ENCODE results near the gene S1PR1. TPM values are rescaled to one million over a fixed set of nuclear protein-coding genes. Genes with fewer than 3 reads are reported as not detected.

The S1PR1 gene
- total RNA-seq, 1 donor from 2014 or later, result 15.2 TPM

DNA sequence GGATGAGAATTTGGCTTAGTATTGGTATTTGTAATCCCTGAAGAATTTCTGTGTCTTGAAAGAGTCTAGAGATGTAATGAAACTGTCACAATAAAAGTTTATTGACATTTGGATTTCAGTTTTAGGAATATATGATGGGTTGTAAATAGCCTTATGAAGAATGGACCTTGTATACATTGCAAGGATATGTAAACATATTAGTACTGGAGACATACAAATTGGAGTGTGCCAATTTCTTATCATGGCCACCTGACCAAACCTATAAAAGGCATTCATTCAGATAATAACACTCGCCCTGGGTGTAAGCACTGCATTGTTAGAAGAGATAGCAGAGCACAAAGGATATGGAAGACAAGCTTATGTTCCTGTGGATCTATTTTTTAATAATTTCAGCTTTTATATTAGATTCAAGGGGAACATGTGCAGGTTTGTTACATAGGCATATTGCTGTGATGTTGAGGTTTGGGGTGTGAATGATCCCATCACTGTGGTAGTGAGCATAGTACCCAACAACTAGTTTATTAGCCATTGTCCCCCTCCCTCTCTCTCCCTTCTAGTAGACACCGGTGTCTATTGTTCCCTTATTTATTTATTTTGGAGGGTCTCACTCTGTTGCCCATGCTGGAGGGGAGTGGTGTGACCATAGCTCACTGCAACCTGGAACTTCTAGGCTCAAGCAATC, 8.6 kb downstream of the S1PR1 start:
- DNase-seq, result no peak

DNA sequence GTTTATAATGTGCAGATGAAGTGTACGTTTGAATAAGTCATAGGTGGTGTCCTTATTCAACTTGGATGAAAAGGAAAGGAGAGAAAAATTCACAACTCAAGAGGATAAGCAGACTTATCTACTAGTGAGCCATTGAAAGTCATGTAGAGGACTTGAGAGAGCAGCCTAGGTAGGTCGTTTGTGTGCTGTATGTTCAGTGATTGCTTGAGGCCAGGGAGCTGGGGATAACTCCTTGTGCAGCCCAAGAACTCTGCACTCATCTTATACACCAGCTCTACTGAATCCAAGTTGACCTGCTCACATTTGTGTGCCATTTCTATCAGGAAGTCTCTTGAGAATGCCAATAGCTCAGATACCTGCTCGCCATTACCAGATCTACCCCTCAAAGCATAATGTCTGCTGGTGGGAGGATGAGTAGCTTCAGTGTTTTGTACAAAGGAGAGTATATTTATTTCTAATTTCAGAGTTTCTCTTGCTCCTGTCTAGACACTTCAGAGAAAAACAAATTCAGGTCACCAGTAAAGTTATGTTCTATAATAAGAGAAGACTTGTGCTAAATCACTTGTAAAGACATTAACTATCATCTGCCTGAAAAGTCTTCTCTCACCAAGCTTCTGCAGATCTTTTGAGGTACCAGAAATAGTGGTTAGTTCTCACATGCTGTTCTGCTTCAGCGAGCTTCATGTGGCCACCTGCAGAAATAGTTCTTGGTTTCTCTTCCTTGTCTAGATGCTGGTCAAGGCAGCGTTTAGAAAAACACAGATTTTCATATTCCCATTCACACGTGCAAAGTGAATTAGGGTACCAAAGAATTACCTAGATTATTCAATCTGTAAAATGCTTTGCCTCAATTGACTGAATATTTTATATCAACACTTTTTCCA, 10.8 kb downstream of the S1PR1 start:
- DNase-seq, result no peak

DNA sequence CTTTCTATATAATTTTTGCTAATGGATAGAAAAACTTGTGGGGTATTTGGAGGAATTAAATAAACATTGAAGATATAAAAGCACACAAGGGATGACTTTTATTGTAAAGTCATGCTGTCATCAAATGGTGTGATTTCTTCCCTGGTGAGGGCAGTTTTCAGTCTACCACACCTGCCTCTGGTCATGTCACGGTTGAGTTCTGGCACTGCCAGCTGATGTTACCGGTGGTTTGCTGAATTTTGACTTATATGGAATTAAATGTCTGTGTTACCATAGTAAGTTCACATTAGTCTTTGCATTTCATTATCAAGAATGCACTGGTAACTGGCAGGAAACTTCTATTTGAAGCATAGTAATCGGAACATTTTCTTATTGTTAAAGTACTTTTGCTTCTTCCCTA, 13.4 kb downstream of the S1PR1 start:
- no peak for DNase-seq

DNA sequence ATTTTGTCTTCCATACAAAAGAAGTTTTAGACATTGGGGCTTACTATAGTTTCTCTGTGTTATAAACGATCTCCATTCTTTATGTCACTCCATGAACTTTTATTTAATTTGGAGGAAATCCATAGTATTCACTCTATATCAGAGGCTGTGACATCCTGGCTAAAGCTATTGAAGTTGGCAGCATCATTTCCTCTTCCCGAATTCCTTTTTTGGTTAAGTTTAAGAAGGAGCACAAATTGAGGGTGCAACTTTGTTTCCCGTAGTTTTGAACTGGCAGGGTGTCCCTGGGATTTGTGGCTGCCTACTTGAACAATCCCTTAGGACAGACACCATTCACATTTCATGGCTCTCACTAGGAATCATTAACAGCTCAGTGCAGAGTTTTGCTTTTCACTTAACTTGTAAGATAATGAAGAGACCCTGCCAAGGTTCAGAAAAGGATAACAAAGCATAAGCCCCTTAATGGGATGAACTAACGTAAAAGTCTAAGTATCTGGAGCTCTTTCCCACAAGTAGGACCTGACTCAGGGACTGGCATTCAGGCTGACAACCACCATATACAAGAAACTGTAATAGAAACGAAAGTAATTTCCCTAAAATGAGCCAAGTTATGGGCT, 13.9 kb downstream of the S1PR1 start:
- no peak for DNase-seq

DNA sequence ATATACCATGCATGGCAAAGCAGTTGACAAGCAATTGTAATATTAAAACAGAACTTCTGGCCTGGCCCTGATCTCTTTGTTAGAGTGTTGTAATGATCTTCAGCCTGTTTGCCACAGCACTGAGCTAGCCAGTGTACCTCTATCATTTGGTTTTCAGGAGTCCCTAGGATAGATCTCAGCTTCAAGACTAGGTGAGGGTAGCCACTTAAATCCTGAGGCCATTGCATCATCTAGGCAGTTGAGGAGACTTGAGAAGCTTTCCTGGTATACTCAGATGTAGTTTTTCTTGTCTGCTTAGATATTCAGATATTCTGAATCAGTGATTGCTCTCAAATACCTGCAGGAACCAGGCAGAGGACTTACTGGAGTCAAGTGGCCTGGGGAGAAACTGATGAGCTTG, 14.7 kb downstream of the S1PR1 start:
- no peak for DNase-seq

DNA sequence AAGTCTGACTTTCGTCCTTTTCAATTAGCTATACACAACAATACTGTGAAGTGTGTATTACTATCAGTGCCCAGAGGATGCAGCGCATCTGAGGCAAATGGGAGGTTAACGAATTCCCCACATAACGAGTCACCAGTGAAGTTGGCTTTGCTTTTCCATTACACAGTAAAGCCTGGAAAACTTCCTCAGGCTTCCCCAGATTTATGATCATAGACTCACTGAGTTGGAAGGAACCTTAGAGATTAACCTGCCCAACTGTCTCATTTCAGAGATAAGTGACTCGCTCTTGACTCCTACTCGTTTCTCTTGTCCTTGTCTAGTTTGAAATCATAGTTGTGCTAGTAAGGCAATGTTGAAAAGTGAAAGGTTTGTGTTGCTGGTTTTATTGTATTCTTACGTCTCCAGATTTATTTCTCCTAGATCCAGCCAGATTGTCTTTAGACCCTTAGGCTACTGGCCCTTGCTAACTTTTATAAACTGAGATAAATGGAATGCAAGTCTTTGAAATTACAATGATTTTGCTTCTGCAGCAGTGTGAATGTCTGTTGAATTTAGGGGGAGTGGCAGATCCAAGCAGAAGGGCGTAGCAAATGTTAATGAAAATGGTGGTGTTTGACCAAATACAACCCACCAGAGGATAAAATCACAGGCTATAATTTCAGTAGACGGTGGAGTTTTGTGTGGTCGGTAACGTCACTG, 17.3 kb downstream of the S1PR1 start:
- no peak for DNase-seq

DNA sequence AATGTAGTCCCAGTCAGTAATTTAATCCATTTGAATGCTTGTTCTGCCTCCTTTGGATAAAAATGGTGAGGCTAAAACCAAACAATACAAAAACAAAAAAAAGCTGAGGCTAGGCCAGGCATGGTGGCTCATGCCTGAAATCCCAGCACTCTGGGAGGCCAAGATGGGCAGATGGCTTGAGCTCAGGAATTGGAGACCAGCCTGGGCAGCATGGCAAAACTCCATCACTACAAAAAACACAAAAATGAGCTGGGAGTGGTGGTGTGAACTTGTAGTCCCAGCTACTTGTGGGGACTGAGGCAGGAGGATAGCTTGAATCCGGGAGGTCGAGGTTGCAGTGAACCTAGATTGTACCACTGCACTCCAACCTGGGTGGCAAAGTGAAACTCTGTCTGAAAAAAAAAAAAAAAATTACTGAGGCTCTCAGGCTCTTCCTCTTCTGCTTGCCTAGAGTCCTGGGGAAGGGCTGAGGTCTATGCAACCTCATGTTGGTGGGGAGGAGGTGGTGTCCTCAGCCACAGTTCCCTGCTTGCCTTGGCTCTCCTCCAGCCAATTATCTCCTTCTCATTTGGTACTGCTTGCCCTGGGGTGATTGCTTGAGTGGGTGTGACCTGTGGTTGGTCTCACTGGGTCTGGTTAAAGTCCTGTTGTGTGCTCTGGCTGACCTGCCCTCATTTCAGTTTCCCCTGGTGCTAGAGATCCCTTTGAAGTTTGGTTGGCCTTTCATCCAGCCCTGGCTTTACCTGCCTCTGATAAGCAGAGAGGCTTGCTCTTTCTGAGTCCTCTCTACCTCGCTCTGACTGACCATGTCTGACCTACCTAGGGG, 20.9 kb downstream of the S1PR1 start:
- no peak for DNase-seq

DNA sequence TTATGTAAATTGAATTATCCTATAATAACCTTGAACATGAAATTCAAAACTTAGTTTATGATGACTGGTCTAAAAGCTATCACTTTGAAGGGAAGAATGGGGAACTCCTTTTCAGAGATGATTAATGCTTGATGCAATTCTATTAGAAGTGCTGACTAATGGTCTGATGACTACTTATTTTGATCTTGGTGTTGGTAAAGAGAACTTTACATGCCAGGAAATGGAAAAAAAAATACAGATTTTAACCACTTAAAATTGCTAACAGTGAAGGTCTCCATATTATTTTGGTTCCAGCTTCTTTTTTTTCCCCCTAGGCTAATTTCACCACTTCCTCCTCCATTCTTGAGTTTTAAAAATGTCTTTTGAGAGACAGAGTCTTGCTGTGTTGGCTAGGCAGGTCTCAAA, 22.9 kb downstream of the S1PR1 start:
- DNase-seq, result no peak

DNA sequence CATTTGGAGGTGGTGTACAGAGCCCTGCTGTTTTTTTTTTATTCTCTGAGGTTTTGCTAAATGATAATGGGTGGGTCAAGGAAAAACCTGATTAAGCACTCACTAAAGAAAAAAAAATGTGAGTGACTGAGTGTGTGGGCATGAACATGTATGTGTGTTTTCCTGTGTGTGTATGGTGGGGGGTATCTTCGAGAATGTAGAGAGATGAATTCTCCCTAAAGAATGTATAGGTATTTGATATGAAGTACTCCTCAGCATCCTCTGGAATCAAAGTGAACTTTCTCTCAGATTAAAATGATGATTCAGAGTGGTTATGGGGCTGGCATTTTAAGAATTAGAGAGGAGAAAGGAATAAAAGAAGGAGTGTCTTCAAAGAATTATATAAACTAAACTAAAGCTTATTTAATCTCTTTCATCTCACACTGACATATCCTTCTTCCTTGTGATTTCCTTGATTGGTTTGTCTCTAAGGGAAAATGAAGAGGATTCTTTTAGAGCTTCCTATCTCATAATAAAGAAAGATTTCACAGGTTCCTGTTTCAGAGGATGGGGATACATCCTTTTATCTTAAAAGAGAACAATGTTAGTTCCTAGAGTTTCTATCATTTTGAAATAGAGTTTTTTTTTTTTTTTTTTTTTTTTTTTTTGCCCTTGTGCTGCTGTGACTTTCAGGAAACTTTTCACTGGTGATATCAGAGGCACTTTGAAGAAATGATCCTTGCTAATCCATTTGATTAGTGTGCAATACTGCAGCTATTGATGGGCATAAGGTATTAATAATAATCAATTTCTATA, 23.9 kb downstream of the S1PR1 start:
- no peak for DNase-seq

DNA sequence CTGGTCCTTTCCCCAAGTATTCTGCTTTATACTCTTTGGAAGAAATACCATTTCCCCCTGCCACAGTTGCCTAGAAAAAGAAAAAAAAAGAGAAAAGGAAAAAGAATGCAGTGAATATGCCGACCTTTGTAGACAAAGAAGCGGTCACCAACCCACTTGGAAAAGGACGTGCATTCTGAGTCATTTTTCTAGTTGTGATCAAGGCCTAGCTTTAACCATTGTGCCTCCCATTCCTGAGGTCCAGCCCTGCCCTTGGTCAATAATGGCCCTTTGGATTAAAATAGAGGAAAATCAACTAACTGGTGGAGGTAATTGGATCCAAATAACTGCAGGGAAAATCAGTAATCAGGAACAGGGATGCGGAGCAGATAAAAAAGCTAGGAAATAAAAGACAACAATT, 24.8 kb downstream of the S1PR1 start:
- no peak for DNase-seq

DNA sequence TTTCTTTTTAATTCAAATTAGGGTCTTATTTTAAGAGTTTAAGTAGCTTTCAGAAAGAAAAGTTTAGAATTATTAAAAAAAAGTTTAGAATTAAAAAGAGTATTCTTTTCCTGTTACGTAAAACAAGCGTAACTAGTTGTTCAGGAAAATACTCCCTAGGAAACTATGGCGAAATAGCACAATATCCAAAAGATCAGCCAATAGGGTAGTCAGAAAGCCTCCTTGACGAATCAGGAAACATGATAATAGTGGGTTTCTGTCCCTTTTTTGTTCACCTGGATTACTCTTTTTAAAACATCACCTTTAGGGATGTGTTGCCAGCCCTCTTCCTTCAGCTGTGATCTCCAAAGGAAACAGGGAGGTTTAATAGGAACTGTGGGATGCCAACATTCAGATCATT, 25.2 kb downstream of the S1PR1 start:
- DNase-seq, result no peak

DNA sequence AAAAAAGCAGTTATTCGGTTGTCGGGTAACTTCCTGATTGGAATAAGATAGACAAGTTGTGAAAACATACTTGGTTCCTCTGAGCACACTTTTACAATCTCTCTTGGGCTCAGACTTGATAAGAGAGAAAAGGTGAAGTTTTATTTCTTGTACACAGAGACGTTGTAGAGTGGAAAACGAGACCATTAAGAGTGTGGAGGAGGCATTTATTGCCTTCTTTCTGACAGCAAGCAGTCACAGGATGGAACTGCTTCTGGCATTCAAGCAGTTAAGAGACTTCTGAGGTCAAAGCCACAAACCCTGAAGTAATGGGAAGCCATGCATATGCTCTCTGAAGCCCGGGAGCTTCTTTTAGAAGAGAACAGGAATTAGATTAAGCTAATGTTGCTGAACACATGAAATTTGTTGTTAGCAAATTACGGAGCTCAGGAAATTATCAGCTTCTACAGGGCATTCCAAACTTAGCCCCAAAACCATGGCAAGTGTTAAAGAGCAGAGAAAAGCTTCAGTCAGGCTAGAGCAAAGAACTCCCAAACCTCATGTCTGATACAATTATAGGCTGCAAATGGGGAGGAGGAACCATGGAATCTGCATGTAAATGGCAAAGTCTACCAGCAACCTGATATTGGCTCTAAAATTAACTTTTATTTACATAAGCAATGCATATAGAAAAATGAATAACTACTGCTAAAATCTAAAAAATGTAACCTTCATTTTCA, 26.0 kb downstream of the S1PR1 start:
- DNase-seq, result no peak

DNA sequence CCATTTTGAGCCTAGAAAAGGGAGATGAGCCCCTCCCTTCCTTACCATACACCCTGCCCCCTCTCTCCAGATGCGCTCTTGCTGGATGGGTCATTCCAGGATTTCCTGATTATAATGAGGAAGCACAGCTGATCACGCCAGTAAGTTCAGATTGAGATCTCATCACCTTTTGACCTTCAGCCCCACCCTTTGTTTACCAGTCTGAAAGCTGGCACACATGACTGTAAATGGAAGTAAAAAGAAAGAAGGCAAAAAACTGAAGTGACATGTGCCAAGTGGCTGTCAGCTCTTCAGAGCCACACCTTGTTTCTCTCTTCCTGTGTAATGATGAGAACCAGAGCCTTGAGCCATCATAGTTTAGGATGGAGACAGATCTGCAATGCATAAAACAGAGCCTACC, 27.9 kb downstream of the S1PR1 start:
- DNase-seq, result no peak

DNA sequence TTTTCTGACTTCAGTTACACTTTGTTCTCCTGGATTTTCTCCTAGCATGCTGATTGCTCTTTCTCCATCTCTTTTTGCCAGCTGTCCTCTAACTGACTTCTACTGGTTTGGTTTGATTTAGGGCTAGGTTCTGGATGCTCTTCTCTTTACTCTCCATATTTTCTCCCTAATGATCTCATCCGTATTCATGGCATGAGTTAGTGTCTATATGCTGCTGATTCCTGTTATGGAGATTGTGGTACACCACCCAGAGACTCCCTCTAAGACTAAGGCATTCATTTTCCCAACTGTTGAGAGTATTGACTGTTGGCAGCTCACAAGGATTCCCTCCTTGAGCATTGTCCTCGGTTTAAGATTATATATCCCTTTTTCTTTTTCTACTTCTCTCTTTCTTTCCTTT, 28.9 kb downstream of the S1PR1 start:
- DNase-seq, result no peak

DNA sequence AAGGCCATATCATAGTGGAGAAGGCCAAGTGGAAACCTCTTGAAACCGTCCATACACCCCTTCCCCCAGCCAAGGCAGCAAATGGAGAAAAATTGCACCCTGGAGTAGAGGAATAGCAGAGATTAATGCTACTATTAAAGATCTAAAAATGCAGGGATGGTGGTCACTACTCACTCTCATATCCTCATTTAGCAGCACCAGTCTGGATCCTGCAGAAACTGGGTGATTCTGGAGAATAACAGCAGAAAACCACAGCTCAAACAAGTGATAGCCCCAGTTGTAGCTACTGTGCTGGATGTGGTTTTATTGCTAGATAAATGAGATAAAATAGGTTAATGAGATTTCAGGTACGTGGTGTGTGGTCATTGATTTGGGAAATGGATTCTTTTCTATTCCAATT, 30.3 kb downstream of the S1PR1 start:
- no peak for DNase-seq

DNA sequence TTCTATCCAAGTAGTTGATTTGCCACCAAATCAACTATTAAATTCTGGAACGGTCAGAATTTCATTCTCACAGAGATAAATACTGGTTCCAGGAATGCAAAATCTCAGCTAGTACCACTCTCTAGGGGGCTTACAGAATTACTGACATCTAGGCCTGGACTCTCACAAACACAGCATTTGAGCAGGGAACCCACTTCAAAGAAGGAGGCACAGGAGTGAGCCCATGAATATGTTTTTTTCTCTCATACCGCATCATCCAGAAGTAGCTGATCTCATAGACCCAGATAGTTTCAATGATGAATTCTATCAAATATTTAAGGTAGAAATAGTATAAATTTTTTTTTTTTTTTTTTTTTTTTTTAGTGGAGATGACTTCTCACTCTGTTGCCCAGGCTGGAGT, 32.1 kb downstream of the S1PR1 start:
- no peak for DNase-seq

DNA sequence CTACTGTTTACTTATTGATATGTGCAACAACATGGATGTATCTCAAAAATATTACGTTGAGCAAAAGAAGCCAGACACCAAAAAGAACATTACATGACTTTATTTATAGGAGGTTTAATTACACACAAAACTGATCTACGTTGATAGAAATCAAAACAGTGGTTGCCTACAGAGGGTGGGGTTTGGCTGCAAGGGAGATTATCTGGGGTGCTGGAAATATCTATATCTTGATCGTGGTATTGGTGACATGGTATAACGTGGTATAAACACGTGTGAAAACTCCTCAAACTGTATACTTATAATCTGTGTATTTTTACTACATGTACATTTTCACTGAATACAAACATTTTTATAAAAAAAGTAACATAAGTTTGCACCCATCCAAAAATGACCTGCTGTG, 38.9 kb downstream of the S1PR1 start:
- DNase-seq, result no peak

DNA sequence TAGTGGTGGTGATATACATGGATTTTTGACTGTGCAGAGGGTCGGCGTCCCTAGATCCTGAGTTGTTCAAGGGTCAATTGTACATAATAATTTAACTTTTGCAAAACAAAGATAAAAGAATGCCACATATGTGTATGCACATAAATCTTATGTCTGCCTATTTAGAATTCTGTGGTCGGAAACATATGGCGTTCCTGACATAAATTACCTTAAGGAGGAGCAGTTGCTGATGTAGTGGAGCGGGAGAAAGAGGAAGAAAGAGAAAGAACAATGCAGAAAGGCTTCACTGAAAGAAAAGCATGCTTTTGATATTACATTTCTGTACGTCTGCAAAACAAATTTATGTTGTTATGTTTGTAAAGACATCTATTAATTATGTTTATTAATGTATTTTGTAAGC, 40.0 kb downstream of the S1PR1 start:
- DNase-seq, result no peak

DNA sequence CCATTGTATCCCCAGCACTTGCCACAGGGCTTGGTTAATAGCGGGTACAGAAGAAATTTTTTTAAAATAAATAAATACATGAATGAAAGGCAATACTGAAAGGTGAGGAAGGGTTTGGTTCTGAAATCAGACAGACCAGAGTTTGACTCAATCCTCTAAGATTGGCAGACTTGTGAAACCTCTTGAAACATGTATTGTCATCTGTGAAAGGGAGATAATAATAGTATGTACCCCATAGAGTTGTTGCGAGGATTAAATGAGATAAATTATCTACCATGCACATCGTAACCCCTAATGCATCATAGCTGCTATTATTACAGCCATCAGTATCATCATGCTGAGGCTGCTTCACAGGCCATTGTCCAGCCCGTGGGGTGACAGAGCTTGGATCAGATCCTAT, 41.4 kb downstream of the S1PR1 start:
- no peak for DNase-seq

DNA sequence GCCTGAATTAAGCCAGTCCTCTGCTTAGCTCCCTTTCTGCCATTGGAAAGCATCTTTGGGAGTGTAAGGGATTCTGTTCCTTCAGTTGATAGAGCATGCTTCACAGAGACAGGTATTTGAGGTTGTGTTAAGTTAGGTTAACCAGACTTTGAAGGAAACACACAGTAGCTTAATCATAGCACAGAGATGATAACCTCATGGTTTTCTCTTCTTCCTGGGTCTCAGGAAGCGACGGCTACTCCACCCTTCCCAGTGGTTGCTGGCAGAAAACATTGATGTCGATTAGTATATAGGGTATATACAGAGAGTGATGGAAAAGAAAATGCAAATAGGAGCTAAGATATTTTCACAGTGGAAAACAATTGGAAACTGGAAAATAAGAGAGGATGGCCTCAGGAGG, 42.0 kb downstream of the S1PR1 start:
- DNase-seq, result no peak

Data from skin of body (tissue), 2 donors.